Measurements from ENCODE around the gene FRMD4A.
A peak's percentile ranks its signal among the peaks of the same experiment; 100 is the strongest.

Gene FRMD4A

DNA sequence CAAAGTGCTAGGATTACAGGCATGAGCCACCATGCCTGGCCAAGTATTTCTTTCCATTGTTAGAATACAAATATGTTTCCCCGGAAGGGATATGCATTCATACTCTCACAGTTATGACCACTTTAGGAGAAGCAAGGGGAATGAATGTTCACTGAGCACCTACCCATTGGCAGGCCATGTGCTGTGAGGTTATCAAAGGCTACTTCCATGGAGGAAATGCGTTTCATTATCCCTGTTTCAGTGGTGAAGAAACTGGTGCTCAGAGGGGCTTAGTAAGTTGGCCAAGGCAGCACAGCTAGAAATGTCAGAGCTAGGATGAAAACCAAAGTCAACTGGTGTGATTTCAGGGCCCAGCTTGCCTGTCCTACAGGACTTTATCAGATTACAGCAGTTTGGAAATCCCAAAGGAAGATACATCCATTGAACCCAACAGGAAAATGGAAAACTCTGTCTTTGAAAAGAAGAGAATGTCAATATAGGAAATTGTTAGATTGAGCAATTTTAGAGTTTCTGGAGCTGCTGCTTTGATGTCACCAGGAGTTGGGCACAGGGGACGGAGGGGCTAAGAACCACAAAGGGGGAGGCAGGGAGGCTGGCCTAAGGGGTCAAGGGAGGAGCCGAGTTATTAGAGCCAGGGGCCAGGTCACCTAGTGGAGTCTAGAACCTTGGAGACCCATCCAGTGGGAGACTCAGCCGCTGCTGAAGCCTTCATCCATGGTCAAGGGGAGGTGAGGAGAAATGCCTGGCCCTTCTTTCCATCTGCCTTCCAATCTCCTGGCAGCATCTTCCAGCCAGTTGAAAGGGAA, 319.8 kb downstream of the FRMD4A start:
- Mint-ChIP-seq H3K27me3 (ENCODE audit: low read depth) (peaks cover 23% of the 10 kb centered on the region), H3K9me3 (no peaks in the 10 kb centered on the region), H3K4me3 (no peak overlapping the region), H3K4me1 (ENCODE audit: low read depth) (peaks cover 28% of the 10 kb centered on the region), H3K36me3 (ENCODE audit: low read depth) (no peaks in the 10 kb centered on the region), H3K27ac (no peak overlapping the region)

DNA sequence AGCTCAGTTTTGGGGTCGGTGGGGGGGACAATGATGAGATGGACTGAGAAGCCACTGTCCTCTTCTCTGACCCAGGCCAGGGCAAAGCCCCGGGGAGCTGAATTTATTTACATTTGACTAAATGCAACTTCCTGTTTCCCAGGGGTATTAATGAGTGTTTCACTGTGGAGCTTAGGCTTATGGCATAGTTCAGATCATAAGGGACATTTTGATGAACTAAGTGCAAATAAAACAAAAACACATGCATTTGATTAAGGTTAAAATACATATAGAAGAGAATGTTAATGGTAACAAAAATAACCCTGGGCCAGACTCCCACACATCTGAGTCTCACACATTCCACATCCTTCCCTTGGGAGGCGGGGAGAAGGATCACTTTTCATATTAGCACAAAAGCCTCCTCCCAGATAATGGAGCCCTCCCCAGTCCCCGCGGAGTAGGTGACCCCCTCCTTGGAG, 320.6 kb downstream of the FRMD4A start:
- H3K27me3 Mint-ChIP-seq (ENCODE audit: low read depth) = peaks cover 25% of the 10 kb centered on the region
- no peaks in the 10 kb centered on the region for H3K9me3 Mint-ChIP-seq

DNA sequence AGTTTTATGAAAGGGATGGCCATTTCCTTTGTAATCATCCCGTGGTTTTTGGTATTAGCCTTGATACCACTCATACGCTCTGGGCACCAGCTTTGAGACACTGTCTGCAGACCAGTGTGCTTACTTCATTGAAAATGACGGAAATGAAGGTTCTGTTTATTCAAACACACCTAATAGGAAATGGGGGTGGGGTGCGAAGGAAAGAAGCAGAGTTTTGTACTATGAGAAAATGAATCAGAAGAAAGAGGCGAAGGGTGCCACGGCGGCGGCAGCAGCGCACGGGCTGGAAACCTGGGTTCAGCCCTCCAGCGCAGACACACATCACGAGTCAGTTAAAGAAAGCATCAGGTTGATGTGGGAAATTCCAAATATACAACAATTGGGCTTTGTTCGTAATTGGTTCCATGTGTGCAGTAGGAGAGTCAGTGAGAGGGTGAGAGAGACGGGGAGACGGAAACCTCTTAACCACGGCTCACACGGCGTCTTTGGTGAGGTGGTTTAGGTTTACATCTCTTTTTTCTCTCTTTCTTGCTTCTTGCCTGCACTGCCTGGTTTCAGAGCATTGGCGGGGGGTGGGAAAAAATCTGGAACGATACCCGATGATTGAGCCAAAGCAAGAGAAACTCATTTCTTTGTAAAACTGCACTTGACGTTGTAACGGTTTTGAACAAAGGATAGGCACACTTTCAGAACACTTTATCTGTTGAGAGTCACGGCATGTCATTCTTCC, 321.2 kb downstream of the FRMD4A start:
- Mint-ChIP-seq H3K27me3 (ENCODE audit: low read depth) (peaks cover 25% of the 10 kb centered on the region), H3K4me3 (peak overlapping the region; percentile 84), H3K4me1 (ENCODE audit: low read depth) (peaks cover 28% of the 10 kb centered on the region), H3K9me3 (no peaks in the 10 kb centered on the region), H3K27ac (peak overlapping the region; percentile 76), H3K36me3 (ENCODE audit: low read depth) (no peaks in the 10 kb centered on the region)

More for the DNA sequence above, 320.6 kb downstream of the FRMD4A start:
- no peaks in the 10 kb centered on the region for H3K36me3 Mint-ChIP-seq (ENCODE audit: low read depth)
- peak overlapping the region; percentile 84 for H3K4me3 Mint-ChIP-seq
- peaks cover 28% of the 10 kb centered on the region for H3K4me1 Mint-ChIP-seq (ENCODE audit: low read depth)
- H3K27ac Mint-ChIP-seq = peak overlapping the region; percentile 76

DNA sequence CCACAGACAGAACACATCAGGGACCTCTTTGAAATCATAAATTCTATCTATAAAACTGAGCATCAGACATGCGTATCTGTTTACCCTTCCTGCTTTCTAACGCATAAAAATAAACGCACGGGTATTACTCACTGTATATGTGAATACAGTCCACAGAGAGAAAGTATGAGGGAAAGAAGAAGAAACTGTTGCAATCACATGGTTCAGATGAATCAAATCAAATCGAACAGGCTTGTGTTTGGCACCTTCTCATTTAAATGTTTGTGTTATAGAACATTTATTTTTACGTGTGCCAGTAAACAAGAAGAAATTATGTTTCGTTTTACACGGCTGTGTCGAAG, 322.0 kb downstream of the FRMD4A start:
- H3K36me3 Mint-ChIP-seq (ENCODE audit: low read depth) = no peaks in the 10 kb centered on the region
- peaks cover 28% of the 10 kb centered on the region for H3K4me1 Mint-ChIP-seq (ENCODE audit: low read depth)
- H3K4me3 Mint-ChIP-seq = peak overlapping the region; percentile 84
- peaks cover 25% of the 10 kb centered on the region for H3K27me3 Mint-ChIP-seq (ENCODE audit: low read depth)
- H3K27ac Mint-ChIP-seq = no peak overlapping the region
- no peaks in the 10 kb centered on the region for H3K9me3 Mint-ChIP-seq

DNA sequence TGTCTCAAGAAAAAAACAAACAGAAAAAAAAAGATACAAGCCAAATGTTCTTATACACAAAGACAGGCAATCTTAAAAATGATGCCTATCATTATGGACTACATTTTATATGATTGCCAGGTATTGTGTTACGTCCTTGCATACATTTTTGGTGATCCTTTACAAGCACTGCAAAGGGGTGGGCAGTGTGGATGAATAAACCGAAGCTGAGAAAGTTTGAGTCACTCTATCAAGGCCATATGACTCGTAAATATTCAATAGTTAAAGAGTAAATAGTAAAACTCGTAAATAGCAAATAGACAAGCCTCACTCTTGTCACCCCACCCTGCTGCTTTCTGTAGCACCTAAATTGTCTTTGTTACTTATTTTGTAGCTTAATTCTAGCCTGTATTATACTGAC, 326.2 kb downstream of the FRMD4A start:
- H3K36me3 Mint-ChIP-seq (ENCODE audit: low read depth) = no peaks in the 10 kb centered on the region
- H3K4me1 Mint-ChIP-seq (ENCODE audit: low read depth) = peaks cover 19% of the 10 kb centered on the region
- peaks cover 21% of the 10 kb centered on the region for H3K27me3 Mint-ChIP-seq (ENCODE audit: low read depth)
- no peaks in the 10 kb centered on the region for H3K9me3 Mint-ChIP-seq
- H3K27ac Mint-ChIP-seq = no peak overlapping the region
- no peak overlapping the region for H3K4me3 Mint-ChIP-seq

DNA sequence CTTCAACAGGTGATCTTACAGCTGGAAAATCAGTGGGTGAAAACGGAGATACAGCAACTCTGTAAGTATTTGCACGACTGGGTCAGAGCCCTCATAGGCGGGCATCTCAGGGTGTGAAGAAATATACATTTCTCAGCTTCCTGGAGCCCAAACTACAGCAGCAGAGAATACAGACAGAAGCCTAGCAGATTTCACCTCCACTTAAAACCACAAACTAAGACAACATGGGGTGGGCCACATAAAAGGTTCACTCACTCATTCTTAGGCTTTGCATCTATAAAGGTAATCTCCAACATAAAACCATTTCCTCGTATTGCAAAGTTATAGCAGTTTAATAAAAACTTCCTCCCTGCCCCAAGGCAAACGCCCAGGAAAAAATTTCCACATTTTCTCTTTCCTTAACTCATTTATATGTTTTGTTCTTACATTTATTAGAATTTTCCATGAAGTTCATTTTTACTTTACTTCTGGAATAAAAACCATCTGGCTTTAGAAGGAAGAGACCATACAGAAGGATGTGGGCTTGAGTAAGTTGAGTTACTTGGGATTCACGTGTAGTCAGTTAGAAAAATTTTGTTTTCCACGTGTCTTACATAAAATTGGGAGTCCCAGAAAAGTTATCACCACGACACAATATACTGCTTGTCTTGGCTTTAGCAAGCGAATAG, 327.1 kb downstream of the FRMD4A start:
- peaks cover 4% of the 10 kb centered on the region for H3K9me3 Mint-ChIP-seq
- peaks cover 21% of the 10 kb centered on the region for H3K27me3 Mint-ChIP-seq (ENCODE audit: low read depth)
- peaks cover 11% of the 10 kb centered on the region for H3K4me1 Mint-ChIP-seq (ENCODE audit: low read depth)
- no peak overlapping the region for H3K27ac Mint-ChIP-seq
- H3K4me3 Mint-ChIP-seq = no peak overlapping the region
- H3K36me3 Mint-ChIP-seq (ENCODE audit: low read depth) = no peaks in the 10 kb centered on the region

DNA sequence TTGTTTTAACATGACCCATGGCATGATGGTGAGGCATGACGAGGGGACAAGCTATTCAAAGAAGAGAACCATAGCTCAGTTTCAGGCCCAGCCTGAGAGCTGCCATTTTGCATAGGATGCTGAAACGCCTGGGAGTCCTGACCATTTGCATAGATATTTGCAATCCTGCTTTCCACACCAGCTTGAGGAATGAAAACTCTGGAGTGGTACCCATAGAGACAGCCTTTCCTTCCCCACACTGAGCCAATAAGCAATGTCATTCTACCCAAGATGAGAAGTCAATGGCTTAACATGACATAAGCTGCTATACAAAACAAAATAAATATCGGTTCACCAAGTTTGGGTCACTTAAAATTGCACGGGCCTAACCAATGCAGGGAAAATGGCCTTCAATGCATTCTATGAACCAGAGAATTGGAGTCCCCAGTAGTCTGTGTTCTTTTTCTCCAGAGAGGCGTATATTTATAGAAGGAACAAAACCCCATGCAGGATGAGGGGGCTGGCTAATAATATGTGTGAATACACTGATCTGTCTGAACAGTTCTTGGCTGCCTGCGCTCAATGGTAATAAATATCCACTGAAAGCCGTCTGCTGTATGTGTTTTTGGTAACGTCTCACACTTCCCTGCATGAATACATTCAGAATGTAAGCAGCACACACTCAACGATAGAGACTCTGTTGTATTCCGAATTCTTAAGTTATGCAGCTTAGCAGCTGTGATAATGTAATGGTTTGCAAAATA, 329.3 kb downstream of the FRMD4A start:
- peaks cover 14% of the 10 kb centered on the region for H3K27me3 Mint-ChIP-seq (ENCODE audit: low read depth)

DNA sequence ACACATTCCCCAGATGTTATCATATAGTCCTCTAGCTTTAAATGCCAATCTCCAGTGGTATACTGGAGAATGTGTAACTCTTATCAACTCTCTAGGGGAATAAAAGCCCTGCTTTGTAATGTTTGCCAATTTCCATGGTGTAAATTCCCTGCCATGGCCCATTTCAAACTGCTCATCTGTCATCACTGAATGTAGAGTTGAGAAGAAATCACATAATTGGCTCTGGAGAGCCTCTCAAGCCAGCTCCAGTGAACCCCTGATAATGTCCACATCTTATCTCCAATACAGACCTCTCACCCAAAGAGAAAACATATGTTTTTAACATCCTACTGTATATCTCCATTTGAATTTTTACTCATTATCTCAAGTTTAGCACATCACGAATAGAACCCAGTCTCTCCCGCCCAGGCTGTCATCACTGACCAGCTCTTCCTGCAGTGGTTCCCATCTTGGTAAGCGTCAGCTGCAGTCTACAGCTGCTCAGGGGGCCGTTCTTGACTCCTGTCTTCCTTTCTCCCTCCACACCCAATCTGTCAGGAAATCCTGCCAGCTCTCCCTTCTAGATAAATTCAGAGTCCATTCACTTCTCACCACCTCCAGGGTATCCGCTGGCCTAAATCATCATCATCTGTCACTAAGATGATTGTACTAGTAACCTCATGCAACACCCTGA, 332.4 kb downstream of the FRMD4A start:
- Mint-ChIP-seq H3K27ac (no peak overlapping the region), H3K27me3 (ENCODE audit: low read depth) (peaks cover 11% of the 10 kb centered on the region), H3K36me3 (ENCODE audit: low read depth) (no peaks in the 10 kb centered on the region), H3K9me3 (peaks cover 4% of the 10 kb centered on the region), H3K4me1 (ENCODE audit: low read depth) (no peaks in the 10 kb centered on the region), H3K4me3 (no peak overlapping the region)

More for the DNA sequence above, 329.3 kb downstream of the FRMD4A start:
- H3K4me1 Mint-ChIP-seq (ENCODE audit: low read depth) = no peaks in the 10 kb centered on the region
- H3K36me3 Mint-ChIP-seq (ENCODE audit: low read depth) = no peaks in the 10 kb centered on the region
- H3K4me3 Mint-ChIP-seq = no peak overlapping the region
- H3K9me3 Mint-ChIP-seq = peaks cover 4% of the 10 kb centered on the region
- no peak overlapping the region for H3K27ac Mint-ChIP-seq

DNA sequence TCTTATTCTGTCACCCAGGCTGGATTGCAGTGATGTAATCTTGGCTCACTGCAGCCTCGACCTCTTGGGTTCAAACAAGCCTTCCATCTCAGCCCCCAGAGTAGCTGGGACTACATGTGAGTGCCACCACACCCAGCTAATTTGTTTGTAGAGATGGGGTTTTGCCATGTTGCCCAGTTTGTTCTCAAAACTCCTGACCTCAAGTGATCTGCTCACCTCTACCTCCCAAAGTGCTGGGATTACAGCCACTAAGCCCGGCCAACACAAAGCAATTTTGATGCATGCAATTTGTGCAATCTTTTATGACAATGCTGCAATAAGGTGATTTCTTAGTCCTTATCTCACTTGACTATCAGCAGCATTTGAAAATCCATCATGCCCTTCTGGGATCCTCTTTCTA, 333.1 kb downstream of the FRMD4A start:
- Mint-ChIP-seq H3K27ac (no peak overlapping the region), H3K36me3 (ENCODE audit: low read depth) (no peaks in the 10 kb centered on the region), H3K4me3 (no peak overlapping the region), H3K9me3 (peaks cover 4% of the 10 kb centered on the region), H3K4me1 (ENCODE audit: low read depth) (peaks cover 1% of the 10 kb centered on the region), H3K27me3 (ENCODE audit: low read depth) (peaks cover 4% of the 10 kb centered on the region)

DNA sequence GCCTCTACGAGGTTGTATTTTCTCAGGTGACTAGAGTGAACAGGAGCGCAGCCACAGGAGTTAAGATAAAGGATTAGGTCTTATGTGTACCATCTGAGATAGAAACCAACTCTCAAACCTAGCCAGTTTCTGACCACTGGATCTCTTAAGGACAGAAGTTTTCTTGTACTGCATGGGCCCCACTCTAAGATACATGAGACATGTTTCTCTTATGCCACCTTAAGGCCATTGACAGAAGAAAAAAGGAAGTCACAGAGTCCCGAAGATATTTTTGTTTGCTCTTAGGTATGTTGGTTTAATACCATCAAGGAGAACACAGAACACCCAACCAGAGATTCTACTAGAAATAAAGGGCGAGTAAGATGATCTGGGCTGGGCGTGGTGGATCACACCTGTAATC, 335.8 kb downstream of the FRMD4A start:
- Mint-ChIP-seq H3K9me3 (peaks cover 4% of the 10 kb centered on the region), H3K36me3 (ENCODE audit: low read depth) (no peaks in the 10 kb centered on the region), H3K4me1 (ENCODE audit: low read depth) (peaks cover 1% of the 10 kb centered on the region), H3K27me3 (ENCODE audit: low read depth) (no peaks in the 10 kb centered on the region), H3K4me3 (no peak overlapping the region), H3K27ac (no peak overlapping the region)

- H3K9me3 Mint-ChIP-seq = no peaks in the 10 kb centered on the region
- H3K4me1 Mint-ChIP-seq (ENCODE audit: low read depth) = peaks cover 1% of the 10 kb centered on the region
- H3K4me3 Mint-ChIP-seq = no peak overlapping the region
- H3K36me3 Mint-ChIP-seq (ENCODE audit: low read depth) = no peaks in the 10 kb centered on the region
- no peak overlapping the region for H3K27ac Mint-ChIP-seq
- no peaks in the 10 kb centered on the region for H3K27me3 Mint-ChIP-seq (ENCODE audit: low read depth)
Measured at GRCh38 chr10:13993673-13994089, 337.0 kb downstream of the FRMD4A start.

GRCh38 chr10:13993169-13993568, 337.6 kb downstream of the FRMD4A start:
- Mint-ChIP-seq H3K27ac (no peak overlapping the region), H3K9me3 (no peaks in the 10 kb centered on the region), H3K27me3 (ENCODE audit: low read depth) (no peaks in the 10 kb centered on the region), H3K4me3 (no peak overlapping the region), H3K36me3 (ENCODE audit: low read depth) (no peaks in the 10 kb centered on the region), H3K4me1 (ENCODE audit: low read depth) (peaks cover 1% of the 10 kb centered on the region)

GRCh38 chr10:13991353-13991752, 339.4 kb downstream of the FRMD4A start:
- Mint-ChIP-seq H3K27ac (no peak overlapping the region), H3K4me3 (no peak overlapping the region), H3K9me3 (no peaks in the 10 kb centered on the region)

DNA sequence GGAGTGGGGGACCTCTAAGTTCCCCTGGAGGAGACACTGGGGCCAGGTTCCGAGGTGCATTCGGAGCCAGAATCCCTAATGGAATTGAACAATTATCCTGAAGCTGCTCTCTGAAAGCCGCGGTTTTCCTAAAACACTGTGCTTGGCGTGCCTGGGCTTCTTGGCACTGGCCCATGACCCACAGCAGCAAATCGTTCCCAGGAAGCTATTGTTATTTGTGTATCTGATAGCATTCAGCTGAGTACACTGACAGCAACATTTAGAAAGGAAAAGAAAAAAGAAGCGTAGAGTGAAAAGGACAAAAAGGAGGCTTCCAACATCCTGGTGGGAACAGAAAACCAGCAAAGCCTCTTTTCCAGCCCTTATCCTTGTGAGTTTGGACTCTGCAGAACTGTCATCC, 339.8 kb downstream of the FRMD4A start:
- no peaks in the 10 kb centered on the region for H3K9me3 Mint-ChIP-seq
- H3K27ac Mint-ChIP-seq = no peak overlapping the region
- H3K36me3 Mint-ChIP-seq (ENCODE audit: low read depth) = no peaks in the 10 kb centered on the region
- H3K27me3 Mint-ChIP-seq (ENCODE audit: low read depth) = no peaks in the 10 kb centered on the region
- H3K4me1 Mint-ChIP-seq (ENCODE audit: low read depth) = peaks cover 1% of the 10 kb centered on the region
- no peak overlapping the region for H3K4me3 Mint-ChIP-seq

More at GRCh38 chr10:13991353-13991752, 339.4 kb downstream of the FRMD4A start:
- no peaks in the 10 kb centered on the region for H3K27me3 Mint-ChIP-seq (ENCODE audit: low read depth)
- H3K4me1 Mint-ChIP-seq (ENCODE audit: low read depth) = peaks cover 1% of the 10 kb centered on the region
- H3K36me3 Mint-ChIP-seq (ENCODE audit: low read depth) = no peaks in the 10 kb centered on the region

Data from T-helper 1 cell treated with Interleukin-12 subunit alpha and Interleukin-12 subunit beta and Interleukin-4 antibody, amounts not matched to agents 30 μg/mL and 1 μg/mL, for 36 hours (primary cell).